OCI-LY3 (cell line): ENCODE measurements around the gene ROBO2.

Source experiments
- EZH2phosphoT487 ChIP-seq: fragments of 200-600 bp; shearing (Covaris generic); IDR thresholded peaks from 2 replicates; pipeline ENCODE4 v1.6.1; 2018; ENCODE audit warnings: antibody characterized with exemption, mixed run types, low read depth
- TF ChIP-seq, protein P1 (sequence below): fragments of 200-600, 300-600 bp; sonication (generic); IDR thresholded peaks from 2 replicates; pipeline ENCODE4 v1.5.1; 2014; ENCODE audit warnings: antibody characterized with exemption, low read length, low read depth

DNA sequence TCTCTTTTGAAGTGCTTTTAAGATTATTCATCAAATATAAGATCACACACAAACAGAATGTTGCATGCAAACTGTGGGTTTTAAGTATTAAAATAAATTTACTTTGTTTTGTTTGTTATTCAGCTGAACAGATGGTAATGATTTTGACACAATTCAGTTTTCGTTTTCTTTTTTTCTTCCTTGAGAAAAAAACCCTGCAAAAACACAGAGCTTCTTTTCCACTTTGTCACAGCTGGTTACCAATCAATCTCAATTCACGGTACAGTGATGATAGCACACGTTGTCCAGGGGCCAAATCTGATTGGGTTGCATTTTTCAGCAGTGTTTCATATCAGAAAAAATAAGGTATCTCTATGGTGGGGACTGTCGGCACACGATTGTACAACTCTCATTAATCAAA is 473.6 kb downstream of the ROBO2 start:
- TF ChIP-seq, protein P1, sequence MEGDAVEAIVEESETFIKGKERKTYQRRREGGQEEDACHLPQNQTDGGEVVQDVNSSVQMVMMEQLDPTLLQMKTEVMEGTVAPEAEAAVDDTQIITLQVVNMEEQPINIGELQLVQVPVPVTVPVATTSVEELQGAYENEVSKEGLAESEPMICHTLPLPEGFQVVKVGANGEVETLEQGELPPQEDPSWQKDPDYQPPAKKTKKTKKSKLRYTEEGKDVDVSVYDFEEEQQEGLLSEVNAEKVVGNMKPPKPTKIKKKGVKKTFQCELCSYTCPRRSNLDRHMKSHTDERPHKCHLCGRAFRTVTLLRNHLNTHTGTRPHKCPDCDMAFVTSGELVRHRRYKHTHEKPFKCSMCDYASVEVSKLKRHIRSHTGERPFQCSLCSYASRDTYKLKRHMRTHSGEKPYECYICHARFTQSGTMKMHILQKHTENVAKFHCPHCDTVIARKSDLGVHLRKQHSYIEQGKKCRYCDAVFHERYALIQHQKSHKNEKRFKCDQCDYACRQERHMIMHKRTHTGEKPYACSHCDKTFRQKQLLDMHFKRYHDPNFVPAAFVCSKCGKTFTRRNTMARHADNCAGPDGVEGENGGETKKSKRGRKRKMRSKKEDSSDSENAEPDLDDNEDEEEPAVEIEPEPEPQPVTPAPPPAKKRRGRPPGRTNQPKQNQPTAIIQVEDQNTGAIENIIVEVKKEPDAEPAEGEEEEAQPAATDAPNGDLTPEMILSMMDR = no peak
- TF ChIP-seq EZH2phosphoT487 = no peak
